Stimulated activated CD4-positive, alpha-beta T cell treated with anti-CD3 and anti-CD28 coated beads, Interleukin-1b, Interleukin-23, amount 100 ng/mL, for 1 hour (primary cell): ENCODE measurements around the gene POMGNT2.

Experiments
- DNase-seq, 2 donors: peaks; one replicate each; pipeline ENCODE4 v3.0.0-alpha.2; 2020; ENCODE audit warnings: low read depth in 2 of 2

Gene POMGNT2

GRCh38 chr3:43102773-43103480 lies 3.0 kb downstream of the POMGNT2 start:
- no peak for DNase-seq

DNA sequence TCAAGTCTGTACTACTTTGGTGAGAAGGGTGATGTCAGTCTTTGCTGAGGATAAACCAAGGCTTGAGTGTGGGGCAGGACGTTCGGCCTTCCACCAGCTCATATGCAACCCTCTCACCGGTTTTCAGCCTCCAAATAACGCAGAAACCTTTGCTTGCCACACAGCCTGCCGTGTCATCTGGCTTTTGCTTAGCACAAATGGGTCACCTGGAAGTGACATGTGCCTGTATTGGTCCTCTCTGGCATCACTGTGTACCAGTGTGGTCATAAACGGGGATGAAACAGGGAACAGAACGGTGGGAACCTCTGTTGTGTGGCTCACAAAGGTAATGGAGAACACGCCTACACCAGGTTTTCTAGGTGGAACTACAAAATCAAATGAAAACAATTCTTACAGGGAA lies 7.1 kb downstream of the POMGNT2 start:
- DNase-seq, result no peak

DNA sequence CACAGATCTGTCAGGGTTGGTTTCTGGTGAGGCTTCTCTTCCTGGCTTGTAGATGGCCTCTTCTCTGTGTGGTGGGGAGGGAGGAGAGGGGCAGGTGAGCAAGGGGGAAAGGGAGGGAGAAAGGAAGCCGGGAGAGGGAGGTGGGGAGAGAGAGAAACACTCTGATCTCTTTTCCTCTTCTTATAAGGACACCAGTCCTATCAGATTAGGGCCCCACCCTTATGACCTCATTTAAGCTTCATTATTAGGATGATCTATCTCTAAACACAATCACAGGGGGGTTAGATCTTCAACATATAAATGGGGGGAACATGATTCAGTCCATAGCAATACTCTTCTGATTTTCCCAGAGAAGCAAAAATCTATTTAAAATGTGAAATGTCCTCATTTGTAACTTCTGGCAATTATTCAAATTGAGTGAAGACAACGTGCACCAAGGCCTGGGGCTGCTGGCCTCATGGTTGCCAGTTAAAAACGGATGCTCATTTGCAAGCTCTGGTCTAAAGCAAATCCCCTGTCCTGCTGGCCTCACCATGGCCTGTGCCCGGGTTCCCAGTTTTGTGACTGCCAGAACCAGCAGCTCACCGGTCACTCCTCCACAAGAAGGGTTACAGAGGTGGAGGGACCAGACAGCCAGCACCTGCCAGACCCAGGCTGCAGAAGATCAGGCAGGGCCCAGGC lies 8.3 kb downstream of the POMGNT2 start:
- no peak for DNase-seq

DNA sequence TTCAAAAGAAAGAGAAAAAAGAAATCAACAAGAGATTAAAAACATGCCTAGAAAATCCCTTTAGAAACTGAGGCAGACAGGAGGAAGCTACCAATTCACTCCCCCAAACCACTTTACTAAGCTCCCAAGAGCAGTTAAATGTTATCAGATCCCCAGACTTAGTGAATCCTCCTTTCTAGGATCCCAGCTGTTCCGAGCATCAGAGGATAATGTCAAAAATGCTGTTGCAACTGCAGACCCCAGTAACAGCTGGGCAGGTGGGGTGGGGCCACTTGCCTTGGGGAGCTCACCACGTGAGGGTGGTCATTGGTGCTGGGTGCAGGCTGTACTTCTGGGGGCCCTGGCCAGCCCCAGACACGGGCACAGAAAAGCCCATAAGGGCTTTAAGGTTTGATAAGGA lies 9.1 kb downstream of the POMGNT2 start:
- DNase-seq, result no peak

DNA sequence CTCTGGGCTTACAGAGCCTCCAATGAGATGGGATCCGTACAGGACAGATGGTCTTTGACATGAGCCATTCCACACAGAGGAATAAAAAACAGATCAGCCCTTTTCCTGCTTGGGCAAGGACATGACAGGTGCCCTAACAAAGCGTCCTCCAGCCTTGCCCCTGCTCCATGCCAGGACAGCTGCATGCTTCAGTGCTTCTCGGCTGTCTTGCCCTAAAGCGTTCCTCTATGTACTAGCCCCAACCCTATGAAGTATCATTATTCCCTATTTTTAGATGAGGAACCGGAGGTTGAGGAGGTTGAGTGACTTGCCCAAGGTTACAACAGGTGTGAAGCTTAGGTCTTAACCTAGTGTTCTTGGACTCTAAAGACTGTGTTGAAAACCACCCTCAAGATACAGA lies 10.5 kb downstream of the POMGNT2 start:
- no peak for DNase-seq

GRCh38 chr3:43094851-43095250 lies 11.0 kb downstream of the POMGNT2 start:
- DNase-seq, result no peak

DNA sequence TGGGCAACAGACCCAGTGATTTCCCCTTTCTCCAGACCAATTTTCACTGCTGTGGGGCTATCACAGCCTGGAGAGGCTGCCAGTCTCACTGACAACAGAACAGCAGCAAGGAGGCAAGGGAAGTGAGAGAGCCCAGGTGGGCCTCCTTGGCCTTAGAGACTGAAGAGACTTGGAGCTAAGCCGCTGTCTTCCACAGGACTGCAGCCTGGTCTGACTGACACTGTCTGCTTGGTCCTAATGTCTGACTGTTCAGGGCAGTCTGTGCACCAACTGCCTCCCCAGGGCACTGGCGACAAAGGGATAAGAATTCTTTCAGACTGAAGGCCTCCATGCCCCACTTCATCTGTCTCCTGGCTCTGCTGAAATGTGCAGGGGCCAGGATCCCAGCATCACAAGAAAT lies 11.5 kb downstream of the POMGNT2 start:
- DNase-seq, result no peak

DNA sequence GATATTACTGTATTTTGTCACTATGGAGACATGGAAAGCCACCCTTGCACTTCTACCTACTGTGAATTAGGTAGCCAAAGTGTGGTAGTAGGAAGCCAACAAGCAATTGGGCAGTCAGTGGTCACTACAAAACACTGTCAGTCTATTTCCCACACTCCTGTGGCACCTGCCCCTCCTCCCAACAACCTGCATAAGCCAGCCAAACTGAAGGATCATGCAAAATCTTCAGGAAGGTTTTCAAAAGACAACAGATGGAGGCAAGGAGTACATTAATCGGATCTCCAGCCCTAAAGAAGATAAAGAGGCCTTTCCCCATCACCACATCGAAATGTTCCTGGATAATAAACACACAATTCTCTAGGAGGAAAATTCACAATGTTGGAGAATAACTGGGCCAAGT lies 11.9 kb downstream of the POMGNT2 start:
- no peak for DNase-seq

- no peak for DNase-seq
These were observed 12.9 kb downstream of the POMGNT2 start for GRCh38 chr3:43093006-43093405.

DNA sequence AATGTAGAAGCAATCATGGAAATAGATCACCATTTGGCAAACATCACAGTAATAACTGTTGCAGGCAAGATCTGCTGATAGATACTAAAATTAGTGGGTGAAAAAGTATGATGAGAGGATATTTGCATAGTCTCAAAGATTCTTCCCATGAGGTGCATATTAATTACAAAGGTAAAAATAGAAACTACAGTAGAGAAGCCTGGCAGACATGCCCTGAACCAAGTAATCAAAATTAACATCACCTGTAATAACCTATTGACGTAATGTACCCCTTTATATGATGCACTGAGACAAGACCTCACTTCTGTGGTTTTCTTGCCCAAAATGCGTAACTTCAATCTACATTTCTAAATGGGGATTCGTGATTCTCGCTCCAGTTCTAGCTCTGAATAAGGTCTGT lies 14.4 kb downstream of the POMGNT2 start:
- no peak for DNase-seq

GRCh38 chr3:43090238-43090637 lies 15.6 kb downstream of the POMGNT2 start:
- no peak for DNase-seq

GRCh38 chr3:43089081-43089480 lies 16.8 kb downstream of the POMGNT2 start:
- DNase-seq, result no peak

DNA sequence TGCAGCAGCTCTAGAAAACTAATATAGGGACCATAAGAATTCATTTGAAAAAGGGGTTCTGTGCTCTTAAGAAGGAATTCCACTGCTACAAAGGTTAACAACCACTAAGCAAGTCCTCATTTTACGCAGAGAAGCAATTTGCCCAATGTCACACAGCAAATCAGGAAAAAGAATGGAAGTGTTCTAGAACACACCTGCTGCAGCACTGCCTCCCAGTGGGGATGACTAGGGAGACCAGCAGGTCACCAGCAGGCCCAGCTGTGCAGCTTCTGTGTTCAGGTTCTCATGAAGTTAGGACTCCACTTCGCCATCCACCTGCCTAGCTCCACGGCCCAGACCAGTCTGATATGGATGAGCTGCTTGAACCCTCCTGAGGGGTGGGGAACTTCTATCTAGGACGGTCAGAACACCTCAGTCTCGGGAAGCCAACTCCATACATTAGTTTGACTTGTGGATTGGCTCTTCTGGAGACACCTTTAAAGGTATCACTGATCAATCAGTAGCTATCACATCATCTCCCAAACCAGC lies 18.6 kb downstream of the POMGNT2 start:
- DNase-seq, result no peak

- no peak for DNase-seq
These were observed 19.3 kb downstream of the POMGNT2 start for GRCh38 chr3:43086460-43087165.

GRCh38 chr3:43082457-43082856 lies 23.4 kb downstream of the POMGNT2 start:
- DNase-seq, result no peak

DNA sequence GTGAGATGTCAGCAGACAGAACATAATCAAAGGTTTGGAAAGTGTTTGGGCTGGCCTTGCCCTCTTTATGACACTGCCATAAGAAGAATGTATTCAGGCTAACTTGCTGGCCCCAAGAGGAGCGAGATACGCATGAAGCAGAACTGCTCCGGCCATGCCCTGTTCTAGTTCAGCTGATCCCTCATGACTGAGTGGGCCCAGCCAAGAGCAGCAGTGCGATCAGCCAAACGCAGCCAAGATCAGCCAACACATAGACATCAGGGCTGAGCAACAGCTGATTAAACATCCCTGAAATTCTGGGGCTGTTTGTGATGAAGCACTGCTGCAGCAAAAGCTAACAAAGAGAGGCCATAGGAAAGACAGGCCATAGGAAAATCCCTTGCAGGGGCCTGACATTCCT lies 24.1 kb downstream of the POMGNT2 start:
- DNase-seq, result no peak

GRCh38 chr3:43080726-43081568 lies 24.9 kb downstream of the POMGNT2 start:
- no peak for DNase-seq

DNA sequence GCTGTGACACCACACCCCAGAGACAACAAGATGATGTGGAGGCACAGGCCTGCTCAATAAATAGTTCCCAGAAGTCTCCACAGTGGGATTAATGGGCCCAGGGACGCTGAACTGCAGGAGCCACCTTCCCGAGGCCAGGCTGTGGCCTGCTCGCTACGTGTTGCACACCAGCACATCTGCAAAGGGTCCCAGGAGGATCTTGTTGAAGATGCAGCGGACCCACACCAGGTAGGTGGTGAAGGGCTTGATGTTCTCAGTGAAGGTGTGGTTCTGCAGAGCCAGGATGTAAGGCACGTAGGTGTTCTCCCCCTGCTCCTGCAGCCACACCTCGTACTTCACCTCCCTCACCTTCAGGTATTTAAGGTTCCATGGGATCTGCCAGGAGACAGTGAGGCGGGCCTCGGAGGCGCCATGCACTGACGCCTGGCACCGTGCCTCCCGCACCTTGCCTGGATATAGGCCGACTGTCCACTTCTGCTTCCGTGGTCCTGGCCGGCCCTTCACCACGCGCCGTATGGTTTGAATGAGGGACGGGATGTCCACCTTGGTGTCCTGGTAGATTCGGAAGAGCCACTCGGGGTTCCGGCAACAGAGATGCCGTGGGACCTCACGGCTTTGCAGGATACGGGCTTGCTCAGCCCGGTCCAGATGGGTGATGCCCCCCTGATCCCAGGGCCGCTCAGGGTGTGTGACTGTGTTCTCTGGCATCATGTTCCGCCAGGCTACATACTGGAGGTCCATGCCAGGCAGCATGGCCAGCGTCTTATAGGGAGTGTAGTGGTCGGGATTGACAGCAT lies 26.1 kb downstream of the POMGNT2 start:
- DNase-seq, result no peak

DNA sequence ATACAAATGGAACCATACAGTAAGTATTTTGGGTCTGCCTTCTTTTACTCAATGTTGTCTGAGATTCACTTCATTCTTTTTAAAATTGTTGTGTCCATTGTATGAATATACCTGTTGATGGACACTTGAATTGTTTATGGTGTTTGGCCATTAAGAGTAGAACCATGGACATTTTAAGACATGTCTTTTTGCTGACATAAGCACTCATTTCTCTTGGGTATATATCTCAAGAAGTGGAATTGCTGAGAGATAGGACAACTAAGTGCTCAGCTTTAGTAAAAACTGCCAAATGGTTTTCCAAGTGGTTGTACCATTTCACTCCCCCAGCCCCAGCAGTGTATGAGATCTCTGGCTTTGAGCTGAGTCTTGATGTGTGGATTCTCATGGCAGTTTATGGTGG lies 28.2 kb downstream of the POMGNT2 start:
- no peak for DNase-seq

GRCh38 chr3:43077261-43077660 lies 28.6 kb downstream of the POMGNT2 start:
- DNase-seq, result no peak

GRCh38 chr3:43076857-43077256 lies 29.0 kb downstream of the POMGNT2 start:
- no peak for DNase-seq
